ENCODE measurements around the gene PFAS.

The PFAS gene

DNA sequence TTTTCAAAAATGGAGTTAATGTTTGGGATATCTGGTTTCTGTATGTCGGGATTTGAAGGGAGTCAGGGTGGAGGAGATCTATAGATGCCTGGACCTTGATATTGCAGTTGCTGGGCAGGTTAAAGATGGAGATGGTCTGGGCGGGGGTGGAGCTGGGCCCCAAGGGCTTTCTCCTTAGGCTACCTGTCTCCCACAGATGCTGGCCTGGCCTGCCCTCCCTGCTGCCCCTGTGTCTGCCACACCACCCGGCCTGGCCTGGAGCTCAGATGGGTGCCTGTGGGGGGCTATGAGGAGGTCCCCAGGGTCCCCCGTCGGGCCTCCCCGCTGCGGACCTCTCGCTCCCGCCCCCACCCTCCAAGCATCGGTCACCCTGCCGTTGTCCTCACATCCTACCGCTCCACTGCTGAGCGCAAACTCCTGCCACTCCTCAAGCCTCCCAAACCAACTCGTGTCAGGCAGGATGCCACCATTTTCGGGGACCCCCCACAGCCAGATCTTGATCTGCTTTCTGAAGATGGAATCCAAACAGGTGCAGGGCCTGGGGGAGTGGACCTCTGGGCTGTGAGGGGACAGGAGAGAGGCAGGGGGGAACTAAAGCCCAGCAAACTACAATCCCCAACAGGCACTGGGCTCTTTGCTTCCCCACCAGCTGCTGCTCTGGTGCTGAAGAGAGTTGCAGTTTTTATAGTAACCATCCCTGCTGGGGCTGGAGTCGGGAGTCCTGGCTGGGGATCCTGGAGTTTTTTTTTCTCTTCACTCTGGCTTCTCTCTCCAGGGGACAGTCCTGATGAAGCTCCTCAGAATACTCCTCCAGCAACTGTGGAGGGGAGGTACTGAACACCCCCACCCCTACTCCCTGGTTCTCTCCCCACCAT lies 63.9 kb downstream of the PFAS start:
- no peak for DNase-seq

DNA sequence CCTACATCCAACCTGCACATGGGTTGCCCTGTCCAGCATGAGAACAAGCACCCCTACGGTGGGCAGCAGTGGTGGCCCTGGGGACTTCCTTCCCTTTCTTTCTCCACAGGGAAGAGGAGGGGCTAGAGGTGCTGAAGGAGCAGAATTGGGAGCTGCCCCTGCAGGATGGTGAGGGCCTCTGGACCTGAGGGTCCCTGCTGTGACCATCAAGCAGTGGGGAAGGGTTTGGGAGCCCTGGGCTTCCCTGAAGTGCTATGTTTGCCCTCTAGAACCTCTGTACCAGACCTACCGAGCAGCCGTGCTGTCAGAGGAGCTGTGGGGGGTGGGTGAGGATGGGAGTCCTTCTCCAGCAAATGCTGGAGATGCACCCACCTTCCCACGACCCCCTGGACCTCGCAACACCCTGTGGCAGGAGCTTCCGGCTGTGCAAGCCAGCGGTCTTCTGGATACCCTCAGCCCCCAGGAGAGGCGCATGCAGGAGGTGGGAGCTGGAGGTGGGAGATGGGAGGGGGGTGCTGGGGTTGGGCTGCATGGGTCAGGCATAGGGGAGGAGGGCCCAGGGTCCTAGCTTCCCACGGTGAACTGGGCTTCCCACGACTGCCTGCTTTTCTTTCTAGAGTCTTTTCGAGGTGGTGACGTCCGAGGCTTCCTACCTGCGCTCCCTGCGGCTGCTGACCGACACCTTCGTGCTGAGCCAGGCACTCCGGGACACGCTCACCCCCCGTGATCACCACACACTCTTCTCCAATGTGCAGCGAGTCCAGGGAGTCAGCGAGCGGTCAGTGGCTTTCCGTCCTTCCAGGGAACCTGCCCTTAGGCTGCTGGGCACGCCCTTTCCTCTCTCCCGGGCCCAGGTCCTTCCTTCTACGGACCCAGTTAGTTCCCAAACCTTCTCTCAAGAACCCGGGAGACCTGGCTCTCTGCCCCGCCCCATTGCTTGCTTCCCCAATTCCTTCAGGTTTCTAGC lies 66.0 kb downstream of the PFAS start:
- DNase-seq, result no peak

GRCh38 chr17:8315764-8316217 lies 66.7 kb downstream of the PFAS start:
- no peak for DNase-seq

GRCh38 chr17:8318010-8318935 lies 69.2 kb downstream of the PFAS start:
- DNase-seq, result no peak

All from activated T-cell treated with anti-CD3 and anti-CD28 coated beads, Interleukin-2, amount 50 U/mL, for 48 hours (primary cell).